Measurements from ENCODE around the gene MAP7D2.
A peak's percentile ranks its signal among the peaks of the same experiment; 100 is the strongest.

Gene MAP7D2

DNA sequence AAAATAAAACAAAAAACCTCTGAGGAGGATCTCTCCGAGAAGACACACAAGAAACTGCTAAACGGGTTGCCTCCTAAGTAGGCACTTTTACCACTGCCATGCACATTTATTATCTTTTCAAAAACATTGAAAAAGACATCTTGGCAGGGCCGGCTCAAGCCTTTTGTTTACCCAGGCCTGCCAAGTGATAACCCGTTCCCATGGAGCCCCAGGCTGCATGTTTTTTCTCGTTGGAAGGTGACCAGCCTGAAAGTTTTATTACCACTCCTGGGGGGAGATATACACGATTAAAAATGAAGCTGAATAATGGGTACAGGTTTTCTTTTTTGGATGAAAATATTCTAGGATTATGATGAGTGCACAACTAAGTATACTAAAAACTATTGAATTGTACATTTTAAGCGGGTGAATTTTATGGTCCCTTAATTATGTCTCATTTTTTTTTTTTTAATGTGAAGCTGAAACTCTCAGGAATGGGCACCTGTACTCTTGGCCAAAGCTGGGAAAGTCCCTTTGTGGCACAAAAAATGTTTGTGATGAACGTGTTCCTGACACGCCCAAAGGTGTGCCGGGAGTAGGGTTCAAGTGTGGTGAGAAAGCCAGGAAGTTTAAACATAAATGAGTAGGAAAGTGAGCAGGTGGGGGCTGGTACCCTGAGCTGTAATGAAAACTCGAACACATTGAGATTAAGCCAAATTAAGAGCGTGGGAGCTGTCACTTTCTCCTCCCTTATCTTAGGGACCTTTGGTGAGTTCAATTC, 1.5 kb upstream of the MAP7D2 start:
- H3K4me1 ChIP-seq (ENCODE audit: low read length), result peaks cover 17% of the 10 kb centered on the region
- peak overlapping the region; percentile 55 for H3K4me2 ChIP-seq (ENCODE audit: low read length)
- H3K36me3 ChIP-seq (replicated peaks; ENCODE audit: low read depth, low read length), result no peaks in the 10 kb centered on the region
- no peak for TF ChIP-seq EZH2phosphoT487 (IDR thresholded peaks at IDR 0.05; ENCODE audit: low read depth)
- TF ChIP-seq, protein P1, sequence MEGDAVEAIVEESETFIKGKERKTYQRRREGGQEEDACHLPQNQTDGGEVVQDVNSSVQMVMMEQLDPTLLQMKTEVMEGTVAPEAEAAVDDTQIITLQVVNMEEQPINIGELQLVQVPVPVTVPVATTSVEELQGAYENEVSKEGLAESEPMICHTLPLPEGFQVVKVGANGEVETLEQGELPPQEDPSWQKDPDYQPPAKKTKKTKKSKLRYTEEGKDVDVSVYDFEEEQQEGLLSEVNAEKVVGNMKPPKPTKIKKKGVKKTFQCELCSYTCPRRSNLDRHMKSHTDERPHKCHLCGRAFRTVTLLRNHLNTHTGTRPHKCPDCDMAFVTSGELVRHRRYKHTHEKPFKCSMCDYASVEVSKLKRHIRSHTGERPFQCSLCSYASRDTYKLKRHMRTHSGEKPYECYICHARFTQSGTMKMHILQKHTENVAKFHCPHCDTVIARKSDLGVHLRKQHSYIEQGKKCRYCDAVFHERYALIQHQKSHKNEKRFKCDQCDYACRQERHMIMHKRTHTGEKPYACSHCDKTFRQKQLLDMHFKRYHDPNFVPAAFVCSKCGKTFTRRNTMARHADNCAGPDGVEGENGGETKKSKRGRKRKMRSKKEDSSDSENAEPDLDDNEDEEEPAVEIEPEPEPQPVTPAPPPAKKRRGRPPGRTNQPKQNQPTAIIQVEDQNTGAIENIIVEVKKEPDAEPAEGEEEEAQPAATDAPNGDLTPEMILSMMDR (IDR thresholded peaks at IDR 0.05; ENCODE audit: low read depth, low read length), result no peak
- H4K20me1 ChIP-seq (ENCODE audit: insufficient read depth, low read length), result no peaks in the 10 kb centered on the region
- H2AFZ ChIP-seq (ENCODE audit: low read depth, low read length), result no peak overlapping the region
- H3K27ac ChIP-seq (ENCODE audit: low read length), result no peak overlapping the region
- no peak overlapping the region for H3K9ac ChIP-seq (ENCODE audit: low read length)
- 0 out of 2 replicates have a peak overlapping the region, but pooled peaks have one; percentile 6 for H3K4me3 ChIP-seq (ENCODE audit: low read length)
- no peaks in the 10 kb centered on the region for H3K27me3 ChIP-seq (ENCODE audit: low read depth, low read length)
- no peaks in the 10 kb centered on the region for H3K79me2 ChIP-seq (ENCODE audit: low read length)
- H3K9me3 ChIP-seq (ENCODE audit: insufficient read depth, low read length), result no peaks in the 10 kb centered on the region

DNA sequence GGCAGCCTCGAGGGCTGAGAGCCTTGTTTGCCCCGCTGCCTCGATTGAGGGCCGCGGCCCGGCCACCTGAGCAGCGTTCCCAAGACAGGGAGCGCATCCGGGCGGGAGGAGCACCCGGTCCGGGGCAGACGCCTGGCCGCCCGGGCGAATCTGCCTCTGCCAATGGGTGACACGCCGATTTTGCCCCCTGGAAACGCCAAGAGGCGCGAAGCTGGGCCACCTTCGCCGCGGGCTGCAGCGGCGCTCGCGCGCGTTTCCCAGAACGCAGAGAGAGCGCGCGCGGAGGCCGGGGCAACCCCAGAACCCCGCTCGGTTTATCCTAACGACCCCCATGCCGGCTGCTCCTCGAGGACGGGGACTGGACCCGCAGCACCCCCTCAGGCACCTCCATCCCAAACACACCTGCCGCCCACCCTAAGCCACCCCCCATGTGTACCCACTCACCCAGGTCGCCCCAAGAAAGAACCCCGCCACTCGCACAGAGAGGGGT, 575 bp downstream of the MAP7D2 start:
- no peak overlapping the region for H2AFZ ChIP-seq (ENCODE audit: low read depth, low read length)
- H3K4me3 ChIP-seq (ENCODE audit: low read length), result no peak overlapping the region

DNA sequence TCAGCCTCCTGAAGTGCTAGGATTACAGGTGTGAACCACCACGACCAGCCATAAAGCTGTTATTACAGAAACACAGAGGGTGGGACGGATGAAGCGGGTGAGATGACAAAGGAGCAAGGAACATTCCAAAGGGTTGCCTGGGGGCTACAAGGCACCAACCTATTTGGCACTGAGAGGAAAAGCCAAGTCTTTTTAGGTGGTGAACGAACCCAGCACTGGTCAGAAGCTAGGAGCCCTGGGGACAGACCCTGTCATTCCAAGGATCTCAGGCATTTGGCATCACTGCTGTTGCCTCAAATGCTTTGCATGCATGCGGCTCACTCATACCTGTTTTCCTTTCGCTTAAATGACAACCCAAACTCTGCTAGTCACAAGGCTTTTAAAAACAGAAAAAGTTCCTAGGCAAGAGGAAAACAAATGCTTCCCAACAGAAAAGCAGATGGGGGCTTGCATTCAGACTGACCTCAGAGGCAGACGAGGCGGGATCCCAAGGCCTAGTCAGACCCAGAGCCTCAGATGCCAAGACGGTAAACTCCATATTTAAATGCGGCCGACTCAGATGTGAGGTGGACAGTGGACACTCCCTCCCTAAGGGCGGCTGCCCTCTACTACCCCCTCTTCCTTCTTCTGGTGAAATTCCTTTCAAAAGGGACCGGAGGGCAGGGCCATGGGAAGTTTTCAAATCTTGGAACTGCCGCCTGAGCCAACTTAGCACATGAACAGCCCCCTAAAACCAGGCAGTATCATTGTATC, 4.5 kb downstream of the MAP7D2 start:
- Histone ChIP-seq H4K20me1 (ENCODE audit: insufficient read depth, low read length) (no peaks in the 10 kb centered on the region), H3K79me2 (ENCODE audit: low read length) (no peaks in the 10 kb centered on the region), H3K27me3 (ENCODE audit: low read depth, low read length) (no peaks in the 10 kb centered on the region), H3K9ac (ENCODE audit: low read length) (no peak overlapping the region), H3K36me3 (replicated peaks; ENCODE audit: low read depth, low read length) (no peaks in the 10 kb centered on the region), H3K27ac (ENCODE audit: low read length) (no peak overlapping the region), H3K4me3 (ENCODE audit: low read length) (no peak overlapping the region), H2AFZ (ENCODE audit: low read depth, low read length) (no peak overlapping the region), H3K4me2 (ENCODE audit: low read length) (no peak overlapping the region), H3K4me1 (ENCODE audit: low read length) (no peaks in the 10 kb centered on the region), H3K9me3 (ENCODE audit: insufficient read depth, low read length) (no peaks in the 10 kb centered on the region)
- no peak for TF ChIP-seq EZH2phosphoT487 (IDR thresholded peaks at IDR 0.05; ENCODE audit: low read depth)
- TF ChIP-seq, protein P1 (IDR thresholded peaks at IDR 0.05; ENCODE audit: low read depth, low read length), result no peak

More for the DNA sequence above, 575 bp downstream of the MAP7D2 start:
- Histone ChIP-seq H3K9me3 (ENCODE audit: insufficient read depth, low read length) (no peaks in the 10 kb centered on the region), H3K27me3 (ENCODE audit: low read depth, low read length) (no peaks in the 10 kb centered on the region), H3K4me2 (ENCODE audit: low read length) (no peak overlapping the region), H4K20me1 (ENCODE audit: insufficient read depth, low read length) (no peaks in the 10 kb centered on the region), H3K27ac (ENCODE audit: low read length) (no peak overlapping the region), H3K36me3 (replicated peaks; ENCODE audit: low read depth, low read length) (no peaks in the 10 kb centered on the region), H3K9ac (ENCODE audit: low read length) (no peak overlapping the region), H3K79me2 (ENCODE audit: low read length) (no peaks in the 10 kb centered on the region), H3K4me1 (ENCODE audit: low read length) (peaks cover 17% of the 10 kb centered on the region)
- no peak for TF ChIP-seq EZH2phosphoT487 (IDR thresholded peaks at IDR 0.05; ENCODE audit: low read depth)
- TF ChIP-seq, protein P1 (IDR thresholded peaks at IDR 0.05; ENCODE audit: low read depth, low read length), result no peak

DNA sequence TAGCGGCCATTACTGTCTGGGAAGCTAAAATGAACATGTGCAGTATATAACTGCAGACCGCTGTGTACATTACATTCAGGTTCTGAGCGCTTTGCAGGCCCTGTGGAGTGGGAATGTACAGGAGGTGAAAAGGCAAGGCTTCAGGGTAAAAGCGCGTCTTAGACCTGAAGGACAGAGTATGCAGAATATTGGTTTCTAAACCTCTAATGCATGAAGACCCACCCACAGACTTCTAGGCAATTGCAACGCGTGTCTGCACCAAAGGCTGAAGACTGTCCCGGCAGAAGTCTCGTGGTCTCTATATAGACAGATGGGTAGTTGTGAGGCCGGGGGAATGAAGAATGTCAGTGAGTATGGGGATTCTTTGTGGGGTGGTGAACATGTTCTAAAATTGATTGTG, 5.4 kb downstream of the MAP7D2 start:
- Histone ChIP-seq H4K20me1 (ENCODE audit: insufficient read depth, low read length) (no peaks in the 10 kb centered on the region), H2AFZ (ENCODE audit: low read depth, low read length) (no peak overlapping the region), H3K4me2 (ENCODE audit: low read length) (no peak overlapping the region), H3K27me3 (ENCODE audit: low read depth, low read length) (no peaks in the 10 kb centered on the region), H3K4me3 (ENCODE audit: low read length) (no peak overlapping the region), H3K9me3 (ENCODE audit: insufficient read depth, low read length) (no peaks in the 10 kb centered on the region), H3K36me3 (replicated peaks; ENCODE audit: low read depth, low read length) (no peaks in the 10 kb centered on the region), H3K4me1 (ENCODE audit: low read length) (no peaks in the 10 kb centered on the region), H3K9ac (ENCODE audit: low read length) (no peak overlapping the region), H3K27ac (ENCODE audit: low read length) (no peak overlapping the region), H3K79me2 (ENCODE audit: low read length) (no peaks in the 10 kb centered on the region)
- TF ChIP-seq, protein P1 (IDR thresholded peaks at IDR 0.05; ENCODE audit: low read depth, low read length), result no peak
- TF ChIP-seq EZH2phosphoT487 (IDR thresholded peaks at IDR 0.05; ENCODE audit: low read depth), result no peak
